NT2/D1 (cell line): ENCODE results near the gene BCDIN3D.

Experiments used
- SUZ12 ChIP-seq: IDR thresholded peaks from 2 replicates; pipeline ENCODE4 v1.6.1; 2011; ENCODE audit not compliant: insufficient read length, insufficient read depth; ENCODE audit errors: extremely low read depth
- YY1 ChIP-seq: IDR thresholded peaks from 2 replicates; pipeline ENCODE4 v1.6.1; 2011; ENCODE audit not compliant: insufficient read length, insufficient read depth

DNA sequence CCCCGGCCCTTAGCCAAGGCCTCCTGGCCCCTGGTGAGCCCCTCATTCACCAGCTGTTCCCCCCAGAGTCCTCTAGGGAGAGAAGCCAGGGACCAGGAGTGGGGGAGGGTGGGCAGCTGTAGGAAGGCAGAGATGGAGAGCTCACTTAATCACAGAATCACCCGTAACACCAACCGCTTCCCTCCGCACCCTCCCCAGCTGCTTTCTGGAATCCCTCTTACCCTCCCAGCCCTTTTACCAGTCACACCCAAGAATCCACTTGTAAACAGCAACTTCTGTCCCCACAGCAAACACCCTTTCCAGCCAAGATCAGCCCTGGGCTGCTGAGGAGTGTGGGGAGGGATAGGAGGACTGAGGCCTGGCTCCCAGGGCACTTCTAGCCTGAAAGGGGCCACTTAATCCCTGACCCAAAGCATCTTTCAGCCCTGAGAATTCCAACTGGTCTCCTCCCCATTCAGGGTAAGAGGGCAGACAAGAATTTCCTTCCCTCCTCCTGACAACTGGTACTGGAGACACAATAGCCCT lies 33.5 kb downstream of the BCDIN3D start:
- TF ChIP-seq YY1 (no peak), SUZ12 (no peak)
